Effector memory CD4-positive, alpha-beta T cell (primary cell): ENCODE results near the gene CBARP.

Experiments
- DNase-seq, 3 donors: peaks; one replicate each; pipeline ENCODE4 v3.0.0-alpha.2; 2020
- H3K27ac ChIP-seq: 2 replicates; pipeline ENCODE4 v1.7.0; 2013; ENCODE audit warnings: mild to moderate bottlenecking, low read length, moderate library complexity; ENCODE audit not compliant: insufficient read depth, poor library complexity, severe bottlenecking
- H3K27me3 ChIP-seq: replicated peaks from 2 replicates; pipeline ENCODE4 v1.7.0; 2013; ENCODE audit warnings: mild to moderate bottlenecking, low read length; ENCODE audit not compliant: insufficient read depth, control insufficient read depth, poor library complexity, severe bottlenecking
- H3K36me3 ChIP-seq: 2 replicates; pipeline ENCODE4 v1.7.0; 2013; ENCODE audit warnings: mild to moderate bottlenecking, low read length, moderate library complexity; ENCODE audit not compliant: control insufficient read depth, insufficient read depth
- H3K4me1 ChIP-seq: 2 replicates; pipeline ENCODE4 v1.7.0; 2013; ENCODE audit warnings: low read length, mild to moderate bottlenecking; ENCODE audit not compliant: control insufficient read depth, insufficient read depth, poor library complexity, severe bottlenecking
- H3K4me3 ChIP-seq: 2 replicates; pipeline ENCODE4 v1.7.0; 2013; ENCODE audit warnings: low read length, low read depth, mild to moderate bottlenecking; ENCODE audit not compliant: insufficient read depth, poor library complexity, severe bottlenecking
- H3K9me3 ChIP-seq: 2 replicates; pipeline ENCODE4 v1.7.0; 2013; ENCODE audit warnings: mild to moderate bottlenecking, low read length, moderate library complexity; ENCODE audit not compliant: control insufficient read depth

CBARP gene

DNA sequence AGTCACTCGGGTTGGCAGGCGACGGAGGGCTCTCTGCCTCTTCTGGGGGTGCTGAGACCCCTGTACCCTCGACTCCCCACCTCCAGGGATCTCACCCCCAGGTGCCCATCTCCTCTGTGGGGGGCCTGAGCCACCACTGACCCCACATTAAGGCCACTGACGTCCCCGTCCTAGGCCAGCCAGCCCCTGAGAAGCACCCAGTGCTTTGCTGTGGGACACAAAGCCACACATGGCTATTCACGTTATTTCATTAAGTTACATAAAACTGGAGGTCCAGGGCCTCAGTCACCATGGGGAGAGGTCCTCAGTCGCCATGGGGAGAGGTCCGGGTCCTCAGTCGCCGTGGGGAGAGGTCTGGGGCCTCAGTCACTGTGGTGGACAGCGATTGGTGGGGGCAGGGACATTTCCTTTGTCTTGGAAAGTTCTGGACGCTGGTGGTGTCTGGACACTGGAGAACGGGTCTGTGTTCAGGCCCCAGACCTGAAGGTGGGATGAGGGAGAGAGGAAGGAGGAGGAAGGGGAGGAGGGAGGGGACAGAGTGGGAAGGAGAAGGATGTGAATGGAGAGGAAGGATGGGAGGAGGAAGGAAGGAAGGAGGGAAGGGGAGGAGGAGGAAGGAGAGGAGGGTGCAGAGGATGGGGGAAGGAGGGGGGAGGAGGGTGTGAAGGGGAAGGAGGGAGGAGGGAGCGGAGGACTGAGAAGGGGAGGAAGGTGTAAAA, 43.9 kb upstream of the CBARP start:
- peaks cover 4% of the 10 kb centered on the region for H3K4me1 ChIP-seq
- H3K9me3 ChIP-seq = no peaks in the 10 kb centered on the region
- peaks cover 25% of the 10 kb centered on the region for H3K36me3 ChIP-seq
- H3K4me3 ChIP-seq = no peak overlapping the region
- no peak overlapping the region for H3K27ac ChIP-seq
- DNase-seq = no peak
- peaks cover 27% of the 10 kb centered on the region for H3K27me3 ChIP-seq

DNA sequence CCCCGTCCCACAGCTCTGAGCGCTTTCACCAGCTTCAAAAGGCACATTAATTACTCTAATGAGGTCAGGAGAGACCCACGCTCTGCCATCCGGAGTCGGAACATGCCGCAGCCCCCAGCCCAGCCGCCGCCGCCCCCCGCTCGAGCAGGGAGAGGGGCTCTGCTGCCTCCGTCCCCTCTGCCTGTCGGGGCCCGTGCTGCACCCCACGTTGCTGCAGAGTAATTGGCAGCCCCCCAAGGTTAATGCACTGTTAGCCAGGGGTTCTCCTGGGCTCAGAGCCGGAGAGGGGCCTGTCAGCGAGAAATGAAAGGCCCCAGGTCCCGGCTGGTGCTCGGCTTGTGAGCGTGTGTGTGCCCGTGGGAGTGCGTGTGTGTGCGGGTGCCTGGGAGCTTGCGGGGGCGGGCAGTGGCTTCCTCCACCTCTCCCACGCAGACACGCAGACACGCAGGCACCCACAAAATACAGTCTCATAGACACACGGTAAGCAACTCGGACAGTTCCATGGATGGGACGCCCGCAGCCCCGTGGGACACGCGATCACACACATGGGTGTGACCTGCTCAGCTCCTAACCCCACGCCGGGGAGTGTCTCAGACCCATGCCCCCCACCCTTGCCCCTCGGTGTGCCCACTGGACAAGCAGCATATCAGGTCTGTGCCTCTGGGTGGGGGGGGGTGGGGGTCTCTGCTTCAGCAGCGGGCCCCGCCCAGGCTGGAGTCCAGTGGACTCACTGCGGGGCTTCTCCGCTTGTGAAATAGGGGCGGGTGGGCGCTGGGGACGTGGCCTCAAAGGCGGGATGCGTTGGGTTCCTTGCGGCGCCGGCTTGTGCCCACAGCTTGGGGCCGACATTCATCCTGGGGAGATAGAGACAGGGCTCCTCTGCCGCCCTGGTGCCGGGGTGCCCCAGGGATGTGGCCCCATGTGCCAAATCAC, 43.1 kb upstream of the CBARP start:
- Histone ChIP-seq H3K36me3 (peaks cover 25% of the 10 kb centered on the region), H3K4me3 (no peak overlapping the region), H3K9me3 (no peaks in the 10 kb centered on the region), H3K27me3 (peaks cover 22% of the 10 kb centered on the region), H3K4me1 (peaks cover 12% of the 10 kb centered on the region), H3K27ac (no peak overlapping the region)
- DNase-seq = no peak

DNA sequence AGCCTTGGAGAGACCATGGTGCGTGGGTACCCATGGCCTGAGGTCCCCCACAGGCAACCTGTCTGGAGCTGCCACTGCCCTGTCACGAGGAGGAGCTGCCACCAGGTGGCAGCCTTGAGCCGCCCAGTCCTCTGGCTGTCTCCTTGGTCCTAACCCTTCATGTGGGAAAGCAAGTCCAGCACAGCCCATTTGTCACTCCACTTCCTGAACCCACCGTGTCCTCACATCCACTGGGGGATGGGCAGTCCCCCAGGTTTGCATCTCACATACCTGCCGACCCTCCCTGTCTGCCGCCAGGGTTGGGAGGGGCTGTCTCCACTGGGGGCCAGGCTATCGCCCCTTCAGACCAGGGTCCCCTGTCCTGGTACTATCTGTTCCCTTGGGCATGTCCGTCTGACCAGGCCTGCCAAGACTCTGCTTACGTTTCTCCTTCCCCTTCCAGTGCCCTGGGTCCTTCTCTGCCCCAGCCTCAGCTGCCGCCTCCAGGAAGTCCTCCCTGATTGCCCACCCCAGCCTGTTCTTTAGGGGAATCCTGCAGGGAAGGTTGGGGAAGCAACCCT, 42.1 kb upstream of the CBARP start:
- peaks cover 27% of the 10 kb centered on the region for H3K36me3 ChIP-seq
- DNase-seq = peak; percentile 51 to 65 (median 63)
- H3K4me3 ChIP-seq = no peak overlapping the region
- no peak overlapping the region for H3K27ac ChIP-seq
- H3K4me1 ChIP-seq = peaks cover 15% of the 10 kb centered on the region
- H3K9me3 ChIP-seq = no peaks in the 10 kb centered on the region
- peaks cover 16% of the 10 kb centered on the region for H3K27me3 ChIP-seq

DNA sequence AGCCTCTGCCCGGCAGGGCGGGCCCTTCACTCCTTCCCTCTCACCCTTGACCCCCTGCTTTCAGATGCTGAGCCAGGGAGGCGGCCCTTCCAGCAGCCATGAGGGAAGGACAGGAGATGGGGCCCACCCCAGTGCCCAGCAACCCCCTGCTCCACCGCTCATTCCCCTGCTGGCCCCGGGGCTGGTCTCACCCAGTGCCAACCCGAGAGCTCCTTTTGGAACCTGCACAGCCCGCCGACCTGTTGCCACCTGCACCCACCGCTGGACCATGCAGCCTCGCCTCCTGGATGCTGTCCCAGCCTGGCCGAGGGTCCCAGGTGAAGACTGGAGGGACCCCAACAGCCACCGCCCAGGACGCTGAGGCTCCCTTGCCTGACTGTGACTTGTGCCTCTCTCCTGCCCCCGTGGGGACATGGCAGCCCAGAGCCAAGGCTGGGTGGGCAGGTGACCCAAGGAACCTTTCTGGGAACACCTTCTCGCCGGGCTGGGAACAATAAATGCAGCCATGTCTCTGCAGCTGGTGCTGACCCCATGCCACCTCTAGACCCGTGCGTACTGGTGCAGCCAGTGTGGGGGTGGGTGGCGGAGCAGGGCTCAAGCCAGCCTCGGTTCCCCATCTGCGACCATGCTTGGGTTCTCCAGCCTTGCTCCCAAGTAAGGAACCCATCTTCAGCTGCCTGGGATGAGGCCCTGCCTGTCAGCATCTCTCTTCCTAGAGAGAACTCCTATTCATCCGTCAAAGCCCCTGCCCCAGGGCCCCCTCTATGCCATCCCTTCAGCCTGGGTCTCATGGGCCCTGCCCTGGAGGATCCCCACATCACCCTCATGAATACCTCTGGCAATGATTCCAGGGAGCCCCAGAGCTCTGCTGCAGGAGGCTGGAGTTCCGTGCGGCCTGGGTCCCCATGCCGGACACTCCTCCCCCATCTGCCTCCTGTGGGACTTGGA, 41.2 kb upstream of the CBARP start:
- Histone ChIP-seq H3K36me3 (peaks cover 36% of the 10 kb centered on the region), H3K9me3 (no peaks in the 10 kb centered on the region), H3K4me1 (peaks cover 24% of the 10 kb centered on the region), H3K4me3 (no peak overlapping the region), H3K27ac (no peak overlapping the region), H3K27me3 (peaks cover 8% of the 10 kb centered on the region)
- no peak for DNase-seq

DNA sequence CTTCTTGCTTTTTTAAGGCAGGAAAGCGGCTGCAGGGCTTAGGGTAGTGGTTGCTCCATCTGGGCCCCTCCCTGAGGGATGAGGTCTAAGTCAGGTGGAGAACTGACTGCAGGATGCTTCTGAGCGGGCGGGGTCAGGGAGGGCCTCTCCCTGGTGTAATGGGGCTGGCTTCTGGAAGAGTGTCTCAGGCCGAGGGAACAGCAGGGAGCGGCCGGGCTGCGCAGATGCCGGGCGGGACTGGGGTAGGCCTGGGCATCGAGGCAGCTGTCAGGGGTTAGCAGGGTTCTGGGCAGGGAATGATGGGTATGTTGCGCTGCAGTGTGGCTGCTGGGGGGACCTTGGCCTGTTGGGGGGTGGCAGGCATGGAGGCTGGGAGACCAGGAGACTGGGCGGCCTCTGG, 40.3 kb upstream of the CBARP start:
- Histone ChIP-seq H3K9me3 (no peaks in the 10 kb centered on the region), H3K27ac (no peak overlapping the region), H3K4me1 (peaks cover 24% of the 10 kb centered on the region), H3K4me3 (no peak overlapping the region), H3K36me3 (peaks cover 45% of the 10 kb centered on the region), H3K27me3 (no peaks in the 10 kb centered on the region)
- DNase-seq = no peak

DNA sequence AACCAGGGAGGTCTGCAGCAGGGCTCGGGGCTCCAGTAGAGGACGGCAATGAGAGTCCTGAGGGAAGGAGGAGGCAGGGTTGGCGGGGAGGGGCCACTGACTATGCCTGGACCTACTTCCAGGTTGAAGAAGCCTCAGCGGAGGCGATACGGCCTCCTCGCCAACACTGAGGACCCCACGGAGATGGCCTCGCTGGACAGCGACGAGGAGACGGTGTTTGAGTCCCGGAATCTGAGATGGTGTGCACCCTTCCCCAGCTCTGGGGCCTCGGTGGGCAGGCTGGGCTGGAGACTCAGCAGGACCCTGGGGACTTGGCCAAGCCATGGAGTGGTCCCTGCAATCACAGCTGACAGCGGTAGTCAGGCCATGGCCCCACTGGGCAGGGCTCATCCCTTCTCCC, 39.3 kb upstream of the CBARP start:
- peak overlapping the region; percentile 86 for H3K27ac ChIP-seq
- no peaks in the 10 kb centered on the region for H3K27me3 ChIP-seq
- H3K4me1 ChIP-seq = peaks cover 34% of the 10 kb centered on the region
- H3K4me3 ChIP-seq = no peak overlapping the region
- H3K9me3 ChIP-seq = no peaks in the 10 kb centered on the region
- no peak for DNase-seq
- H3K36me3 ChIP-seq = peaks cover 55% of the 10 kb centered on the region

DNA sequence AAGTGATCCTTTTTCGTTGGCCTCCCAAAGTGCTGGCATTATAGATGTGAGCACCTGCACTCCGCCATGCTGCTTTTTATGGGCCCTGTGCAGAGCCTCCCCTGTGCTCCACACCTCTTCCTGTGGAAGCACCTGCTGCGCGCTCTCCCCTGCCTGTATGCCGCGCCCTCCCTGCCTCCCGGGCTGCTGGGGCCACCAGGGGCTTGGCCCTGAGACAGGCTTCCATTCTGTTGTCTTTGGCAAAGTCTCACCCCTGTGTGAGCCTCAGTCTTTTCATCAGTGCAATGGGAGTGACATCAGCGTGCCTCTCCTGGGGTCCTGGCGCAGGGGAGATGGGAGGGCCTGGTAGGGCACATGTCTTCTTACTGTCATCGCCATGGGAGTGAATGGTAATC, 38.8 kb upstream of the CBARP start:
- Histone ChIP-seq H3K27me3 (no peaks in the 10 kb centered on the region), H3K4me3 (peak overlapping the region; percentile 52), H3K36me3 (peaks cover 60% of the 10 kb centered on the region), H3K4me1 (peaks cover 38% of the 10 kb centered on the region), H3K9me3 (no peaks in the 10 kb centered on the region), H3K27ac (peak overlapping the region; percentile 86)
- no peak for DNase-seq

DNA sequence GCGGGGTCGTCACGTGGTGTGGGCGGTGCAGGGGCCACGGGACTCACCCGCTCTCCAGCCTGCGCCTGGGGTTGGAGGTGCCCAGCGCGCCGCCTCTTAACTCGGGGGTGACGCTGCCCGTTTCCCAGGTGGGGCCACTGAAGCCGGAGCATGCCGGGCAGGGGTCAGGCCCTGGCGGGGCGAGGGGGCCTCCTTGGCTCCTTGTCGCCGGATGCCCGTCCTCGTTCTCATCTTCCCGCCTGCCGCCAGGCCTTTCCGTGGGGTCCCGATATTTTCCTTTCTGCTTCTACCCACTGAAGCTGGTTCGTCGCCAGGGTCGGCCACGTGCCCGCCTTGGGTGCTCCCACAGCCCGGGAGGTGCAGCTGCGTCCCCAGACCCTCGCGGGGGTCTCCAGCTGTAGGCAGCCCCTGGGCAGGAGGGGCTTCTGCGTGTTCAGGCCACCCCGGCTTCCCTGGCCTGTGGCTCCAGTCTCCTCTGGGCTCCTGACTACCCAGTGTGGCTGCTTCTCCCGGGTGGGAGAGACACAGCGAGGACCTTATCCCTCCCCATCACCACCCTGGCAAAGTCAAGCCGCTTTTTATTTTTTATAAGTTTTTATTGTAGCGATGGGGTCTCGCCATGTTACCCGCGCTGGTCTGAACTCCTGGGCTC, 38.3 kb upstream of the CBARP start:
- Histone ChIP-seq H3K36me3 (peaks cover 65% of the 10 kb centered on the region), H3K4me3 (peak overlapping the region; percentile 52), H3K27me3 (no peaks in the 10 kb centered on the region), H3K9me3 (no peaks in the 10 kb centered on the region), H3K4me1 (peaks cover 43% of the 10 kb centered on the region), H3K27ac (peak overlapping the region; percentile 86)
- no peak for DNase-seq
